H1 (cell line): Measurements from ENCODE around the gene PTCRA.

ENCODE experiments used
- EP300 ChIP-seq, 2 experiments: IDR thresholded peaks; 1 replicate in 1 of 2; 2 replicates in 1 of 2; pipeline ENCODE4 v1.6.1; 2011 to 2012; ENCODE audit warnings: low read depth in 2 of 2, low read length in 2 of 2, mild to moderate bottlenecking in 2 of 2, borderline replicate concordance in 1 of 2, inconsistent platforms in 1 of 2, moderate library complexity in 1 of 2
- EZH2 ChIP-seq: fragments of 200-600 bp; sonication (generic); IDR thresholded peaks from 2 replicates; pipeline ENCODE4 v1.7.1; 2012; ENCODE audit warnings: low read depth, mild to moderate bottlenecking, moderate library complexity, low read length, inconsistent platforms; ENCODE audit not compliant: severe bottlenecking
- POLR2A ChIP-seq, 2 experiments: IDR thresholded peaks; 1 replicate in 1 of 2; 2 replicates in 1 of 2; pipeline ENCODE4 v1.6.1; 2011; ENCODE audit warnings: low read depth in 2 of 2, low read length in 2 of 2, mild to moderate bottlenecking in 2 of 2; ENCODE audit errors: control extremely low read depth in 1 of 2
- SP1 ChIP-seq: IDR thresholded peaks from 2 replicates; pipeline ENCODE4 v1.6.1; 2011; ENCODE audit warnings: low read depth, low read length
- TAF1 ChIP-seq: IDR thresholded peaks from 2 replicates; pipeline ENCODE4 v1.6.1; 2011; ENCODE audit warnings: mild to moderate bottlenecking, low read depth, low read length
- TBP ChIP-seq: IDR thresholded peaks from 2 replicates; pipeline ENCODE4 v1.6.1; 2011; ENCODE audit warnings: low read depth, low read length, improper control_type of control experiment
- TCF12 ChIP-seq: IDR thresholded peaks from 2 replicates; pipeline ENCODE4 v1.6.1; 2011; ENCODE audit warnings: low read depth, mild to moderate bottlenecking, low read length
- TEAD4 ChIP-seq: IDR thresholded peaks from 2 replicates; pipeline ENCODE4 v1.6.1; 2012; ENCODE audit warnings: low read depth, low read length, inconsistent platforms, mixed read lengths
- TF ChIP-seq, protein P1 (sequence below), 3 experiments: IDR thresholded peaks; 1 replicate in 2 of 3; 2 replicates in 1 of 3; pipeline versions ENCODE4 v1.5.1 to v1.6.1; 2011; ENCODE audit warnings: low read length in 3 of 3, mild to moderate bottlenecking in 3 of 3, inconsistent platforms in 2 of 3, low read depth in 1 of 3, moderate library complexity in 1 of 3; ENCODE audit not compliant: insufficient read depth in 1 of 3; ENCODE audit errors: control extremely low read depth in 1 of 3
- TF ChIP-seq, protein P2 (sequence below): IDR thresholded peaks from 2 replicates; pipeline ENCODE4 v1.6.1; 2011; ENCODE audit warnings: low read length, improper control_type of control experiment

DNA sequence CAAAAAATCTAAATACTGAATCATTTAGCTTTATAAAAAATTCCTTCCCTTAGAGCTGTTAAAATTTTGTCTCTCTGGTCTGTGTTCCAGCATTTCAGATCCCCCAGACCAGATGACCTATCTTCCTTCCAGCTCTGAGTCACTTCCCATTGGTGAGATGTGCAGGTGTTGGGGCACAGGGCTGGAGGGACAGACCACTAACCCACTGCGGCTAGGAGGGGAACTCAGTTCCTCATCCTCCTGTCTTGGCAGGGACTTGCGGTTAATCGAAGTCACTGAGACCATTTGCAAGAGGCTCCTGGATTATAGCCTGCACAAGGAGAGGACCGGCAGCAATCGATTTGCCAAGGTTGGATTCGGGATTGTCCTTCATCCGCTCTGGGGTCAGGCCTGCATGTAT lies 19.5 kb downstream of the PTCRA start:
- TF ChIP-seq TAF1: no peak
- no peak for TF ChIP-seq TEAD4
- TF ChIP-seq SP1: no peak
- no peak for TF ChIP-seq POLR2A (IDR thresholded peaks at IDR 0.05; ENCODE audit: control extremely low read depth in 1 of 2, low read depth in 2 of 2, low read length in 2 of 2)
- TF ChIP-seq, protein P1, sequence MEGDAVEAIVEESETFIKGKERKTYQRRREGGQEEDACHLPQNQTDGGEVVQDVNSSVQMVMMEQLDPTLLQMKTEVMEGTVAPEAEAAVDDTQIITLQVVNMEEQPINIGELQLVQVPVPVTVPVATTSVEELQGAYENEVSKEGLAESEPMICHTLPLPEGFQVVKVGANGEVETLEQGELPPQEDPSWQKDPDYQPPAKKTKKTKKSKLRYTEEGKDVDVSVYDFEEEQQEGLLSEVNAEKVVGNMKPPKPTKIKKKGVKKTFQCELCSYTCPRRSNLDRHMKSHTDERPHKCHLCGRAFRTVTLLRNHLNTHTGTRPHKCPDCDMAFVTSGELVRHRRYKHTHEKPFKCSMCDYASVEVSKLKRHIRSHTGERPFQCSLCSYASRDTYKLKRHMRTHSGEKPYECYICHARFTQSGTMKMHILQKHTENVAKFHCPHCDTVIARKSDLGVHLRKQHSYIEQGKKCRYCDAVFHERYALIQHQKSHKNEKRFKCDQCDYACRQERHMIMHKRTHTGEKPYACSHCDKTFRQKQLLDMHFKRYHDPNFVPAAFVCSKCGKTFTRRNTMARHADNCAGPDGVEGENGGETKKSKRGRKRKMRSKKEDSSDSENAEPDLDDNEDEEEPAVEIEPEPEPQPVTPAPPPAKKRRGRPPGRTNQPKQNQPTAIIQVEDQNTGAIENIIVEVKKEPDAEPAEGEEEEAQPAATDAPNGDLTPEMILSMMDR (IDR thresholded peaks at IDR 0.05; ENCODE audit: control extremely low read depth in 1 of 3, insufficient read depth in 1 of 3, low read depth in 1 of 3, low read length in 3 of 3): no peak
- TF ChIP-seq EZH2: no peak
- no peak for TF ChIP-seq EP300 (IDR thresholded peaks at IDR 0.05; ENCODE audit: borderline replicate concordance in 1 of 2, low read depth in 2 of 2, low read length in 2 of 2)
- no peak for TF ChIP-seq TCF12
- no peak for TF ChIP-seq TBP
- TF ChIP-seq, protein P2, sequence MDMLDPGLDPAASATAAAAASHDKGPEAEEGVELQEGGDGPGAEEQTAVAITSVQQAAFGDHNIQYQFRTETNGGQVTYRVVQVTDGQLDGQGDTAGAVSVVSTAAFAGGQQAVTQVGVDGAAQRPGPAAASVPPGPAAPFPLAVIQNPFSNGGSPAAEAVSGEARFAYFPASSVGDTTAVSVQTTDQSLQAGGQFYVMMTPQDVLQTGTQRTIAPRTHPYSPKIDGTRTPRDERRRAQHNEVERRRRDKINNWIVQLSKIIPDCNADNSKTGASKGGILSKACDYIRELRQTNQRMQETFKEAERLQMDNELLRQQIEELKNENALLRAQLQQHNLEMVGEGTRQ: no peak
